Hippocampal formation (tissue), 2 donors: Measurements from ENCODE around the gene FFAR4.
A peak's percentile ranks its signal among the peaks of the same experiment; 100 is the strongest.
"Not testable (repeated sequence)": the region's sequence is repeated elsewhere in the genome, so short reads cannot be mapped to it uniquely, and the experiment has no call there.

Experiments
- DNase-seq, 2 donors: peaks; one replicate each; lab custom pipeline; 2025; lab: John Stamatoyannopoulos, UW

The FFAR4 gene

GRCh38 chr10:93566435-93567276, at the start of gene FFAR4:
Gene FFAR4, plus strand, starts transcription at chr10:93566665. Its CDS starts 56 bp downstream, at chr10:93566721.
- peak in 1 of 2 donors; percentile 26 for DNase-seq

GRCh38 chr10:93518531-93518930, 47.9 kb upstream of the FFAR4 start:
- no peak for DNase-seq

GRCh38 chr10:93535293-93535692, 31.2 kb upstream of the FFAR4 start:
- DNase-seq, result no peak

GRCh38 chr10:93540871-93541270, 25.6 kb upstream of the FFAR4 start:
- not testable (repeated sequence) for DNase-seq

GRCh38 chr10:93541402-93542357, 24.8 kb upstream of the FFAR4 start:
- peak in 1 of 2 donors; percentile 1 for DNase-seq

GRCh38 chr10:93542358-93542791, 24.1 kb upstream of the FFAR4 start:
- DNase-seq, result no peak

GRCh38 chr10:93546995-93547394, 19.5 kb upstream of the FFAR4 start:
- not testable (repeated sequence) for DNase-seq

- no peak for DNase-seq
Observed at GRCh38 chr10:93547522-93547921, 18.9 kb upstream of the FFAR4 start.

- no peak for DNase-seq
Observed at GRCh38 chr10:93548376-93549071, 17.9 kb upstream of the FFAR4 start.

- no peak for DNase-seq
Observed at GRCh38 chr10:93550606-93551005, 15.9 kb upstream of the FFAR4 start.

GRCh38 chr10:93552780-93553179, 13.7 kb upstream of the FFAR4 start:
- DNase-seq, result no peak

- no peak for DNase-seq
Observed at GRCh38 chr10:93553482-93554315, 12.8 kb upstream of the FFAR4 start.

GRCh38 chr10:93554316-93554663, 12.2 kb upstream of the FFAR4 start:
- DNase-seq, result no peak

GRCh38 chr10:93554760-93555432, 11.6 kb upstream of the FFAR4 start:
- peak; percentile 22 to 29 for DNase-seq

- DNase-seq, result no peak
Observed at GRCh38 chr10:93559490-93559889, 7.0 kb upstream of the FFAR4 start.

- DNase-seq, result no peak
Observed at GRCh38 chr10:93560541-93560940, 5.9 kb upstream of the FFAR4 start.

- no peak for DNase-seq
Observed at GRCh38 chr10:93565446-93565845, 1.0 kb upstream of the FFAR4 start.

GRCh38 chr10:93567277-93568104, 1.0 kb downstream of the FFAR4 start:
- no peak for DNase-seq

- DNase-seq, result no peak
Observed at GRCh38 chr10:93568105-93568390, 1.6 kb downstream of the FFAR4 start.

GRCh38 chr10:93570383-93570782, 3.9 kb downstream of the FFAR4 start:
- no peak for DNase-seq
